Activated CD8-positive, alpha-beta memory T cell treated with anti-CD3 and anti-CD28 coated beads, Interleukin-2, amount 10 ng/mL, durations not matched to agents 7 days and 5 days (primary cell): ENCODE data around the gene RAB13. TPM values are rescaled to one million over a fixed set of nuclear protein-coding genes. Genes with fewer than 3 reads are reported as not detected.
"Not testable (repeated sequence)": the region's sequence is repeated elsewhere in the genome, so short reads cannot be mapped to it uniquely, and the experiment has no call there.

Source experiments
- ATAC-seq: fragments of 150-1000 bp; cut with Tn5 transposase; one replicate; pipeline ENCODE4 v1.10.0; 2021; ENCODE audit warnings: moderate library complexity
- CTCF ChIA-PET: fragments of 350-600 bp; sonication (Branson Sonifier 250); formaldehyde crosslinking; loops from one replicate; lab custom pipeline; 2021; ENCODE audit warnings: antibody characterized with exemption; lab: Charles Lee
- DNase-seq: peaks from one replicate; pipeline ENCODE4 v3.0.0-alpha.2; 2020
- H3K27ac Mint-ChIP-seq: one replicate; pipeline ENCODE4 v1.8.0; 2021; ENCODE audit warnings: mild to moderate bottlenecking, mixed read lengths
- H3K27me3 Mint-ChIP-seq: one replicate; pipeline ENCODE4 v1.8.0; 2021; ENCODE audit warnings: mixed read lengths
- H3K36me3 Mint-ChIP-seq: one replicate; pipeline ENCODE4 v1.8.0; 2021; ENCODE audit warnings: mild to moderate bottlenecking, mixed read lengths
- H3K4me1 Mint-ChIP-seq: one replicate; pipeline ENCODE4 v1.8.0; 2021; ENCODE audit warnings: mixed read lengths
- H3K4me3 Mint-ChIP-seq: one replicate; pipeline ENCODE4 v1.8.0; 2021; ENCODE audit warnings: mild to moderate bottlenecking, moderate library complexity, mixed read lengths
- H3K9me3 Mint-ChIP-seq: one replicate; pipeline ENCODE4 v1.8.0; 2022; ENCODE audit warnings: low read depth, mixed read lengths
- total RNA-seq, 2 experiments: library from RNA; stranded (reverse); gene quantifications; one replicate each; pipeline ENCODE4 v1.2.3, GENCODE V29; 2021

The RAB13 gene
- total RNA-seq, 2 experiments from 2014 or later: 4.2 to 6.3 TPM

GRCh38 chr1:153991151-153991630 is 5.1 kb upstream of the RAB13 start:
- no peak for ATAC-seq
- CTCF ChIA-PET: interaction anchor here (1.0 to 3.2 kb wide), 6 partner anchors 10 to 320 kb away, joined by 3 to 18 read pairs (median 5); partner anchors contain the start of genes JTB and SLC39A1
- H3K4me3 Mint-ChIP-seq: peak overlapping the region; percentile 98
- H3K27ac Mint-ChIP-seq: peak overlapping the region; percentile 99
- H3K4me1 Mint-ChIP-seq: peaks cover 40% of the 10 kb centered on the region
- peaks cover 43% of the 10 kb centered on the region for H3K36me3 Mint-ChIP-seq
- H3K27me3 Mint-ChIP-seq: no peaks in the 10 kb centered on the region
- peaks cover 1% of the 10 kb centered on the region for H3K9me3 Mint-ChIP-seq
- no peak for DNase-seq

- DNase-seq (peak; percentile 95), ATAC-seq (peak; percentile 82)
- H3K36me3 Mint-ChIP-seq: peaks cover 42% of the 10 kb centered on the region
- H3K27me3 Mint-ChIP-seq: no peaks in the 10 kb centered on the region
- H3K27ac Mint-ChIP-seq: peak within 1 kb of the TSS; percentile 99
- peaks cover 45% of the 10 kb centered on the region for H3K4me1 Mint-ChIP-seq
- H3K4me3 Mint-ChIP-seq: peak within 1 kb of the TSS; percentile 98
- H3K9me3 Mint-ChIP-seq: peaks cover 1% of the 10 kb centered on the region
- CTCF ChIA-PET: interaction anchor here (1.0 to 3.2 kb wide), 7 partner anchors 13 to 319 kb away, joined by 3 to 18 read pairs (median 4); partner anchors contain the start of genes JTB and SLC39A1
Measured at GRCh38 chr1:153990468-153991150, 4.5 kb upstream of the RAB13 start, which contains the start of gene RPS27. TSS of gene RPS27 (plus strand) at chr1:153990762. CDS start at chr1:153990797, 35 bp downstream.

GRCh38 chr1:153987621-153988020 is 1.5 kb upstream of the RAB13 start:
- Mint-ChIP-seq H3K27me3 (no peaks in the 10 kb centered on the region), H3K9me3 (peaks cover 1% of the 10 kb centered on the region), H3K4me1 (peaks cover 51% of the 10 kb centered on the region), H3K36me3 (peaks cover 22% of the 10 kb centered on the region), H3K27ac (peak overlapping the region; percentile 87), H3K4me3 (no peak overlapping the region)
- ATAC-seq (no peak), DNase-seq (no peak)
- CTCF ChIA-PET: interaction anchor here (1.1 to 4.9 kb wide), 21 partner anchors 12 to 477 kb away, joined by 3 to 96 read pairs (median 11); partner anchors contain the start of genes CREB3L4, DENND4B, GATAD2B and ILF2

- ATAC-seq (no peak), DNase-seq (no peak)
- CTCF ChIA-PET: interaction anchor here (0.5 to 4.9 kb wide), 21 partner anchors 10 to 489 kb away, joined by 3 to 96 read pairs (median 8); partner anchors contain the start of genes CREB3L4, DENND4B, GATAD2B and ILF2
- Mint-ChIP-seq H3K27ac (peak overlapping the region; percentile 60), H3K4me1 (peaks cover 35% of the 10 kb centered on the region), H3K27me3 (no peaks in the 10 kb centered on the region), H3K9me3 (peaks cover 1% of the 10 kb centered on the region), H3K36me3 (peaks cover 3% of the 10 kb centered on the region), H3K4me3 (peak overlapping the region; percentile 62)
Measured at GRCh38 chr1:153985341-153985912, 712 bp downstream of the RAB13 start.

- CTCF ChIA-PET: interaction anchor here (0.8 to 4.9 kb wide), 6 partner anchors 14 to 209 kb away, joined by 3 to 96 read pairs (median 5); partner anchors contain the start of genes CREB3L4, DENND4B and SLC27A3
- ATAC-seq (no peak), DNase-seq (no peak)
- no peak overlapping the region for H3K4me3 Mint-ChIP-seq
- no peaks in the 10 kb centered on the region for H3K27me3 Mint-ChIP-seq
- H3K36me3 Mint-ChIP-seq: no peaks in the 10 kb centered on the region
- H3K4me1 Mint-ChIP-seq: peaks cover 29% of the 10 kb centered on the region
- H3K27ac Mint-ChIP-seq: no peak overlapping the region
- no peaks in the 10 kb centered on the region for H3K9me3 Mint-ChIP-seq
Measured at GRCh38 chr1:153984123-153984894, 1.8 kb downstream of the RAB13 start.

GRCh38 chr1:153981735-153982134 is 4.4 kb downstream of the RAB13 start:
- CTCF ChIA-PET: interaction anchor here (0.8 kb wide), 1 partner anchor 35 kb away, joined by 4 read pairs; the partner anchor contains the start of gene DENND4B
- not testable (repeated sequence) for H3K9me3 Mint-ChIP-seq, H3K27ac Mint-ChIP-seq, H3K4me3 Mint-ChIP-seq, ATAC-seq, DNase-seq, H3K27me3 Mint-ChIP-seq, H3K36me3 Mint-ChIP-seq
- peaks cover 32% of the 10 kb centered on the region for H3K4me1 Mint-ChIP-seq

- not testable (repeated sequence) for ATAC-seq, H3K27me3 Mint-ChIP-seq
- H3K4me3 Mint-ChIP-seq: peak overlapping the region; percentile 95
Measured at GRCh38 chr1:153979091-153979490, 7.0 kb downstream of the RAB13 start.

GRCh38 chr1:153978274-153978909 is 7.7 kb downstream of the RAB13 start:
- ATAC-seq (no peak), DNase-seq (no peak)
- peaks cover 34% of the 10 kb centered on the region for H3K4me1 Mint-ChIP-seq
- peak overlapping the region; percentile 87 for H3K27ac Mint-ChIP-seq
- no peaks in the 10 kb centered on the region for H3K27me3 Mint-ChIP-seq
- CTCF ChIA-PET: interaction anchor here (0.8 to 6.4 kb wide), 16 partner anchors 8 to 301 kb away, joined by 3 to 65 read pairs (median 5); partner anchors contain the start of genes CREB3L4, CRTC2, DENND4B and RAB13
- peaks cover 28% of the 10 kb centered on the region for H3K36me3 Mint-ChIP-seq
- no peaks in the 10 kb centered on the region for H3K9me3 Mint-ChIP-seq
- peak overlapping the region; percentile 95 for H3K4me3 Mint-ChIP-seq

More at GRCh38 chr1:153979091-153979490, 7.0 kb downstream of the RAB13 start:
- peaks cover 33% of the 10 kb centered on the region for H3K4me1 Mint-ChIP-seq
- not testable (repeated sequence) for H3K9me3 Mint-ChIP-seq, DNase-seq, H3K27ac Mint-ChIP-seq
- peaks cover 26% of the 10 kb centered on the region for H3K36me3 Mint-ChIP-seq
- CTCF ChIA-PET: interaction anchor here (0.8 to 6.4 kb wide), 9 partner anchors 7 to 301 kb away, joined by 4 to 65 read pairs (median 16); partner anchors contain the start of genes CREB3L4, CRTC2, DENND4B and RAB13

GRCh38 chr1:153977250-153978240 is 8.6 kb downstream of the RAB13 start, which contains the start of gene JTB:
TSS of gene JTB (minus strand) at chr1:153977674. CDS start at chr1:153977252, 422 bp downstream.
- Mint-ChIP-seq H3K27me3 (no peaks in the 10 kb centered on the region), H3K9me3 (no peaks in the 10 kb centered on the region), H3K4me3 (peak within 1 kb of the TSS; percentile 95), H3K36me3 (peaks cover 33% of the 10 kb centered on the region), H3K27ac (peak within 1 kb of the TSS; percentile 94), H3K4me1 (peaks cover 41% of the 10 kb centered on the region)
- CTCF ChIA-PET: interaction anchor here (1.1 to 6.4 kb wide), 16 partner anchors 8 to 445 kb away, joined by 3 to 65 read pairs (median 5); partner anchors contain the start of genes CREB3L4, CRTC2, DENND4B and RAB13
- ATAC-seq (peak; percentile 97), DNase-seq (peak; percentile 91)

- CTCF ChIA-PET: interaction anchor here (0.9 to 6.4 kb wide), 17 partner anchors 7 to 444 kb away, joined by 3 to 65 read pairs (median 5); partner anchors contain the start of genes CREB3L4, CRTC2, DENND4B and RAB13
- Mint-ChIP-seq H3K27ac (peak overlapping the region; percentile 94), H3K4me1 (peaks cover 48% of the 10 kb centered on the region), H3K36me3 (peaks cover 33% of the 10 kb centered on the region), H3K9me3 (no peaks in the 10 kb centered on the region), H3K27me3 (no peaks in the 10 kb centered on the region), H3K4me3 (peak overlapping the region; percentile 95)
- ATAC-seq (no peak), DNase-seq (peak; percentile 44)
Measured at GRCh38 chr1:153976819-153977249, 9.3 kb downstream of the RAB13 start.

- H3K9me3 Mint-ChIP-seq: no peaks in the 10 kb centered on the region
- H3K27ac Mint-ChIP-seq: no peak overlapping the region
- CTCF ChIA-PET: interaction anchor here (6.2 kb wide), 1 partner anchor 13 kb away, joined by 65 read pairs; the partner anchor contains the start of gene RAB13
- no peak overlapping the region for H3K4me3 Mint-ChIP-seq
- no peaks in the 10 kb centered on the region for H3K27me3 Mint-ChIP-seq
- peaks cover 54% of the 10 kb centered on the region for H3K4me1 Mint-ChIP-seq
- ATAC-seq (no peak), DNase-seq (no peak)
- H3K36me3 Mint-ChIP-seq: peaks cover 33% of the 10 kb centered on the region
Measured at GRCh38 chr1:153973525-153973924, 12.6 kb downstream of the RAB13 start.
